MM.1S (cell line): ENCODE results near the gene ATXN10.

Experiments
- DNase-seq: peaks from one replicate; pipeline ENCODE4 v3.0.0-alpha.2; 2015
- H2AFZ ChIP-seq: fragments of 300-600 bp; sonication (generic); 2 replicates; pipeline ENCODE4 v1.6.0; 2016; ENCODE audit warnings: antibody characterized with exemption, low read length
- H3F3A ChIP-seq: fragments of 300-600 bp; sonication (generic); 2 replicates; pipeline ENCODE4 v1.6.1; 2016; ENCODE audit warnings: mild to moderate bottlenecking, antibody characterized with exemption, low read length, moderate library complexity, mixed read lengths; ENCODE audit not compliant: insufficient read depth
- H3K27ac ChIP-seq: fragments of 300-600 bp; sonication (generic); 2 replicates; pipeline ENCODE4 v1.5.1; 2016; ENCODE audit warnings: mild to moderate bottlenecking, low read length
- H3K27me3 ChIP-seq: fragments of 300-600 bp; sonication (generic); replicated peaks from 2 replicates; pipeline ENCODE4 v1.6.0; 2016; ENCODE audit warnings: low read length; ENCODE audit not compliant: insufficient read depth
- H3K36me3 ChIP-seq: fragments of 300-600 bp; sonication (generic); replicated peaks from 2 replicates; pipeline ENCODE4 v1.6.1; 2016; ENCODE audit warnings: mild to moderate bottlenecking, low read length, mixed read lengths; ENCODE audit not compliant: insufficient read depth
- H3K4me1 ChIP-seq: fragments of 300-600 bp; sonication (generic); 2 replicates; pipeline ENCODE4 v1.6.1; 2016; ENCODE audit warnings: low read length, mixed read lengths
- H3K4me2 ChIP-seq: fragments of 300-600 bp; sonication (generic); 2 replicates; pipeline ENCODE4 v1.6.0; 2016; ENCODE audit warnings: low read depth, low read length
- H3K4me3 ChIP-seq: fragments of 300-600 bp; sonication (generic); 2 replicates; pipeline ENCODE4 v1.5.1; 2016; ENCODE audit warnings: low read length, mixed read lengths
- H3K79me2 ChIP-seq: fragments of 300-600 bp; sonication (generic); 2 replicates; pipeline ENCODE4 v1.6.1; 2016; ENCODE audit warnings: mixed run types, low read length, mixed read lengths
- H3K9ac ChIP-seq: fragments of 300-600 bp; sonication (generic); 2 replicates; pipeline ENCODE4 v1.6.1; 2016; ENCODE audit warnings: low read length, mixed read lengths
- H3K9me2 ChIP-seq: fragments of 300-600 bp; sonication (generic); replicated peaks from 2 replicates; pipeline ENCODE4 v1.6.1; 2016; ENCODE audit warnings: mild to moderate bottlenecking, low read length, mixed read lengths; ENCODE audit not compliant: insufficient read depth
- H3K9me3 ChIP-seq: fragments of 300-600 bp; sonication (generic); replicated peaks from 2 replicates; pipeline ENCODE4 v1.6.1; 2016; ENCODE audit warnings: mild to moderate bottlenecking, low read length, mixed read lengths; ENCODE audit not compliant: insufficient read depth
- H4K20me1 ChIP-seq: fragments of 300-600 bp; sonication (generic); 2 replicates; pipeline ENCODE4 v1.6.1; 2016; ENCODE audit warnings: mild to moderate bottlenecking, low read length, moderate library complexity, mixed read lengths; ENCODE audit not compliant: insufficient read depth
- CTCF ChIP-seq: fragments of 300-600 bp; sonication (generic); IDR thresholded peaks from 2 replicates; pipeline ENCODE4 v1.5.1; 2016; ENCODE audit warnings: antibody characterized with exemption, low read length, mixed read lengths
- EZH2 ChIP-seq: fragments of 300-600 bp; sonication (generic); optimal IDR thresholded peaks from 2 replicates; pipeline ENCODE3; 2017; ENCODE audit warnings: low read depth, mild to moderate bottlenecking, antibody characterized with exemption, low read length, mixed read lengths
- EZH2phosphoT487 ChIP-seq: fragments of 300-600 bp; sonication (generic); IDR thresholded peaks from 2 replicates; pipeline ENCODE4 v1.6.1; 2018; ENCODE audit warnings: antibody characterized with exemption, low read length

The ATXN10 gene

GRCh38 chr22:45869340-45869847, 197.8 kb downstream of the ATXN10 start:
- TF ChIP-seq EZH2 (no peak), CTCF (no peak), EZH2phosphoT487 (no peak)
- Histone ChIP-seq H3K36me3 (no peaks in the 10 kb centered on the region), H3K27ac (no peak overlapping the region), H3K4me2 (no peak overlapping the region), H3K9me2 (no peaks in the 10 kb centered on the region), H3K27me3 (peaks cover 12% of the 10 kb centered on the region; the same call in 1 of the 2 replicates), H3K79me2 (no peaks in the 10 kb centered on the region), H3F3A (no peaks in the 10 kb centered on the region), H3K4me3 (no peak overlapping the region), H3K9me3 (no peaks in the 10 kb centered on the region), H2AFZ (no peak overlapping the region), H3K9ac (no peak overlapping the region), H3K4me1 (no peaks in the 10 kb centered on the region), H4K20me1 (no peaks in the 10 kb centered on the region)
- no peak for DNase-seq

GRCh38 chr22:45870011-45870410, 198.4 kb downstream of the ATXN10 start:
- no peak for TF ChIP-seq CTCF
- no peak for TF ChIP-seq EZH2phosphoT487
- no peak for TF ChIP-seq EZH2

GRCh38 chr22:45871721-45872120, 200.1 kb downstream of the ATXN10 start:
- H3K9ac ChIP-seq: no peak overlapping the region
- no peaks in the 10 kb centered on the region for H3F3A ChIP-seq
- H3K36me3 ChIP-seq: no peaks in the 10 kb centered on the region
- TF ChIP-seq EZH2phosphoT487 (no peak), CTCF (no peak), EZH2 (no peak)
- H3K4me3 ChIP-seq: no peak overlapping the region
- H3K27me3 ChIP-seq: peaks cover 34% of the 10 kb centered on the region
- no peak for DNase-seq
- H3K27ac ChIP-seq: no peak overlapping the region
- no peak overlapping the region for H3K4me2 ChIP-seq
- H4K20me1 ChIP-seq: no peaks in the 10 kb centered on the region
- H3K9me3 ChIP-seq: no peaks in the 10 kb centered on the region
- H3K79me2 ChIP-seq: no peaks in the 10 kb centered on the region
- no peaks in the 10 kb centered on the region for H3K9me2 ChIP-seq
- H3K4me1 ChIP-seq: no peaks in the 10 kb centered on the region
- no peak overlapping the region for H2AFZ ChIP-seq

More at GRCh38 chr22:45870011-45870410, 198.4 kb downstream of the ATXN10 start:
- Histone ChIP-seq H3K4me3 (no peak overlapping the region), H3K9me2 (no peaks in the 10 kb centered on the region), H3K9me3 (no peaks in the 10 kb centered on the region), H4K20me1 (no peaks in the 10 kb centered on the region), H3K27ac (no peak overlapping the region), H3K9ac (no peak overlapping the region), H3K4me1 (no peaks in the 10 kb centered on the region), H2AFZ (no peak overlapping the region), H3K36me3 (no peaks in the 10 kb centered on the region), H3K27me3 (peaks cover 17% of the 10 kb centered on the region), H3K4me2 (no peak overlapping the region), H3F3A (no peaks in the 10 kb centered on the region), H3K79me2 (no peaks in the 10 kb centered on the region)
- no peak for DNase-seq
